Loucy (cell line): ENCODE measurements around the gene FAM210A.

Experiments used
- EZH2phosphoT487 ChIP-seq: fragments of 200-600 bp; IDR thresholded peaks from 2 replicates; pipeline ENCODE4 v1.6.1; 2018; ENCODE audit warnings: antibody characterized with exemption, mild to moderate bottlenecking, moderate library complexity, borderline replicate concordance
- TF ChIP-seq, protein P1 (sequence below): fragments of 200-600 bp; sonication (generic); conservative IDR thresholded peaks from 2 replicates; pipeline ENCODE4 v1.5.1; 2014; ENCODE audit warnings: mild to moderate bottlenecking, antibody characterized with exemption, low read length

GRCh38 chr18:13617826-13618515 lies 108.4 kb downstream of the FAM210A start:
- TF ChIP-seq, protein P1, sequence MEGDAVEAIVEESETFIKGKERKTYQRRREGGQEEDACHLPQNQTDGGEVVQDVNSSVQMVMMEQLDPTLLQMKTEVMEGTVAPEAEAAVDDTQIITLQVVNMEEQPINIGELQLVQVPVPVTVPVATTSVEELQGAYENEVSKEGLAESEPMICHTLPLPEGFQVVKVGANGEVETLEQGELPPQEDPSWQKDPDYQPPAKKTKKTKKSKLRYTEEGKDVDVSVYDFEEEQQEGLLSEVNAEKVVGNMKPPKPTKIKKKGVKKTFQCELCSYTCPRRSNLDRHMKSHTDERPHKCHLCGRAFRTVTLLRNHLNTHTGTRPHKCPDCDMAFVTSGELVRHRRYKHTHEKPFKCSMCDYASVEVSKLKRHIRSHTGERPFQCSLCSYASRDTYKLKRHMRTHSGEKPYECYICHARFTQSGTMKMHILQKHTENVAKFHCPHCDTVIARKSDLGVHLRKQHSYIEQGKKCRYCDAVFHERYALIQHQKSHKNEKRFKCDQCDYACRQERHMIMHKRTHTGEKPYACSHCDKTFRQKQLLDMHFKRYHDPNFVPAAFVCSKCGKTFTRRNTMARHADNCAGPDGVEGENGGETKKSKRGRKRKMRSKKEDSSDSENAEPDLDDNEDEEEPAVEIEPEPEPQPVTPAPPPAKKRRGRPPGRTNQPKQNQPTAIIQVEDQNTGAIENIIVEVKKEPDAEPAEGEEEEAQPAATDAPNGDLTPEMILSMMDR: no peak
- TF ChIP-seq EZH2phosphoT487: no peak
